Activated T-cell treated with anti-CD3 and anti-CD28 coated beads for 24 hours (primary cell): ENCODE data around the gene MRPS21.
"Not testable (repeated sequence)": the region's sequence is repeated elsewhere in the genome, so short reads cannot be mapped to it uniquely, and the experiment has no call there.

ENCODE experiments used
- DNase-seq: peaks from one replicate; pipeline ENCODE4 v3.0.0-alpha.2; 2020; ENCODE audit warnings: low read depth

Gene MRPS21

GRCh38 chr1:150281758-150282557 is 11.7 kb upstream of the MRPS21 start, which contains the start of gene CIART:
TSS of gene CIART (plus strand) at chr1:150282554. CDS start at chr1:150283268, 714 bp downstream.
- peak; percentile 61 for DNase-seq

GRCh38 chr1:150282558-150282958 is 11.1 kb upstream of the MRPS21 start:
- DNase-seq = no peak

- no peak for DNase-seq
Measured at GRCh38 chr1:150283260-150283659, 10.4 kb upstream of the MRPS21 start.

- DNase-seq = no peak
Measured at GRCh38 chr1:150288382-150288781, 5.3 kb upstream of the MRPS21 start.

GRCh38 chr1:150288822-150289221 is 4.8 kb upstream of the MRPS21 start:
- no peak for DNase-seq

GRCh38 chr1:150295476-150295875 is 1.8 kb downstream of the MRPS21 start:
- DNase-seq = no peak

GRCh38 chr1:150299716-150300115 is 6.1 kb downstream of the MRPS21 start:
- DNase-seq = no peak

- no peak for DNase-seq
Measured at GRCh38 chr1:150302338-150302737, 8.7 kb downstream of the MRPS21 start.

- no peak for DNase-seq
Measured at GRCh38 chr1:150302902-150303301, 9.2 kb downstream of the MRPS21 start.

GRCh38 chr1:150308585-150308984 is 14.9 kb downstream of the MRPS21 start:
- not testable (repeated sequence) for DNase-seq

GRCh38 chr1:150309758-150310508 is 16.3 kb downstream of the MRPS21 start:
- no peak for DNase-seq

GRCh38 chr1:150311762-150312161 is 18.1 kb downstream of the MRPS21 start:
- no peak for DNase-seq

GRCh38 chr1:150314691-150315090 is 21.0 kb downstream of the MRPS21 start:
- not testable (repeated sequence) for DNase-seq

- no peak for DNase-seq
Measured at GRCh38 chr1:150320667-150320978, 27.0 kb downstream of the MRPS21 start.

- no peak for DNase-seq
Measured at GRCh38 chr1:150321826-150322166, 28.1 kb downstream of the MRPS21 start.

- peak; percentile 4 for DNase-seq
Measured at GRCh38 chr1:150322310-150322709, 28.6 kb downstream of the MRPS21 start.

- no peak for DNase-seq
Measured at GRCh38 chr1:150332651-150333290, 39.1 kb downstream of the MRPS21 start.

GRCh38 chr1:150346316-150346715 is 52.7 kb downstream of the MRPS21 start:
- DNase-seq = no peak

- no peak for DNase-seq
Measured at GRCh38 chr1:150352866-150353265, 59.2 kb downstream of the MRPS21 start.
